ENCODE results near the gene DCTN5. TPM values are rescaled to one million over a fixed set of nuclear protein-coding genes. Genes with fewer than 3 reads are reported as not detected.

Gene DCTN5
- total RNA-seq, 4 donors from 2014 or later, result 22.9 to 34.4 (median 24.8) TPM

- intact Hi-C loops (cut with DNase I; ENCODE audit: low total_unique reads), result no loop called here
- no peak for TF ChIP-seq POLR2A (IDR thresholded peaks at IDR 0.05)
- TF ChIP-seq, protein P1, sequence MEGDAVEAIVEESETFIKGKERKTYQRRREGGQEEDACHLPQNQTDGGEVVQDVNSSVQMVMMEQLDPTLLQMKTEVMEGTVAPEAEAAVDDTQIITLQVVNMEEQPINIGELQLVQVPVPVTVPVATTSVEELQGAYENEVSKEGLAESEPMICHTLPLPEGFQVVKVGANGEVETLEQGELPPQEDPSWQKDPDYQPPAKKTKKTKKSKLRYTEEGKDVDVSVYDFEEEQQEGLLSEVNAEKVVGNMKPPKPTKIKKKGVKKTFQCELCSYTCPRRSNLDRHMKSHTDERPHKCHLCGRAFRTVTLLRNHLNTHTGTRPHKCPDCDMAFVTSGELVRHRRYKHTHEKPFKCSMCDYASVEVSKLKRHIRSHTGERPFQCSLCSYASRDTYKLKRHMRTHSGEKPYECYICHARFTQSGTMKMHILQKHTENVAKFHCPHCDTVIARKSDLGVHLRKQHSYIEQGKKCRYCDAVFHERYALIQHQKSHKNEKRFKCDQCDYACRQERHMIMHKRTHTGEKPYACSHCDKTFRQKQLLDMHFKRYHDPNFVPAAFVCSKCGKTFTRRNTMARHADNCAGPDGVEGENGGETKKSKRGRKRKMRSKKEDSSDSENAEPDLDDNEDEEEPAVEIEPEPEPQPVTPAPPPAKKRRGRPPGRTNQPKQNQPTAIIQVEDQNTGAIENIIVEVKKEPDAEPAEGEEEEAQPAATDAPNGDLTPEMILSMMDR (IDR thresholded peaks at IDR 0.05 in 4 of 5, conservative IDR thresholded peaks at IDR 0.05 in 1 of 5), result no peak
- H3K4me1 ChIP-seq, result peaks cover 0 to 2% of the 10 kb centered on the region in 2 donors
- ATAC-seq (no peak), DNase-seq (no peak)
- in situ Hi-C loops (cut with MboI; ENCODE audit: low sequenced_read_pairs in 4 of 4), result loop anchor here in 1 of 4 donors (25.0 kb wide), 1 partner anchor 403 kb away; no protein-coding TSS in a partner anchor
- H3K4me3 ChIP-seq, result no peak overlapping the region
- H3K36me3 ChIP-seq, result peaks cover 0 to 31% of the 10 kb centered on the region in 2 donors
- H3K27ac ChIP-seq, result no peak overlapping the region
- no peaks in the 10 kb centered on the region for H3K27me3 ChIP-seq
- H3K9me3 ChIP-seq, result no peaks in the 10 kb centered on the region
These were observed 6.7 kb upstream of the DCTN5 start for GRCh38 chr16:23634461-23635036.

- no peak overlapping the region for H3K27ac ChIP-seq
- H3K4me1 ChIP-seq, result peaks cover 11 to 13% of the 10 kb centered on the region in 2 donors
- no peaks in the 10 kb centered on the region for H3K9me3 ChIP-seq
- ATAC-seq (no peak), DNase-seq (no peak)
- peaks cover 0 to 23% of the 10 kb centered on the region in 2 donors for H3K36me3 ChIP-seq
- in situ Hi-C loops (cut with MboI; ENCODE audit: low sequenced_read_pairs in 4 of 4) (loop anchor here in 1 of 4 donors (25.0 kb wide), 1 partner anchor 401 kb away; no protein-coding TSS in a partner anchor), intact Hi-C loops (cut with DNase I; ENCODE audit: low total_unique reads) (no loop called here)
- H3K27me3 ChIP-seq, result no peaks in the 10 kb centered on the region
- no peak overlapping the region for H3K4me3 ChIP-seq
- TF ChIP-seq, protein P1 (IDR thresholded peaks at IDR 0.05 in 4 of 5, conservative IDR thresholded peaks at IDR 0.05 in 1 of 5), result no peak
- TF ChIP-seq POLR2A (IDR thresholded peaks at IDR 0.05), result no peak
These were observed 5.3 kb upstream of the DCTN5 start for GRCh38 chr16:23635958-23636357.

DNA sequence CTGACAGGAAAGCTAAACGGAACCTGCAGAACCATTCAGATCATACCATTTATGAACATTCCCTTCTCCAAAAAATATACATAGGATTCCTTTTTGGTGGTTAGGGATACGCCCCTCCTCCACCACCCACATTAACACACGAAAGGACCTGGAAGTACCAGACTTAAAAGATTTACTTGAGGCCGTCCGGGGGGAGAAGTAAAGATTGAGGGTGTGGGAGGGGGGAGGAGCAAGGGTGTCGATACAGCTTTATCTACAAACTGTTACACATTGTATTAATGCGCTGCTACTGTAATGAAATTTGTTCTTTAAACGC, 693 bp upstream of the DCTN5 start:
- Histone ChIP-seq H3K9me3 (no peaks in the 10 kb centered on the region), H3K27ac (peak overlapping the region; percentile 89 to 95 (median 92)), H3K4me3 (peak overlapping the region; percentile 89 to 100 (median 96)), H3K4me1 (peaks cover 20 to 23% of the 10 kb centered on the region in 2 donors), H3K27me3 (no peaks in the 10 kb centered on the region), H3K36me3 (peaks cover 0 to 36% of the 10 kb centered on the region in 2 donors)
- in situ Hi-C loops (cut with MboI; ENCODE audit: low sequenced_read_pairs in 4 of 4) (loop anchor here in 1 of 4 donors (25.0 kb wide), 1 partner anchor 397 kb away; no protein-coding TSS in a partner anchor), intact Hi-C loops (cut with DNase I; ENCODE audit: low total_unique reads) (no loop called here)
- no peak for DNase-seq
- TF ChIP-seq, protein P1 (IDR thresholded peaks at IDR 0.05 in 4 of 5, conservative IDR thresholded peaks at IDR 0.05 in 1 of 5), result no peak
- no peak for TF ChIP-seq POLR2A (IDR thresholded peaks at IDR 0.05)
- ATAC-seq, result no peak

- no peak for ATAC-seq
- in situ Hi-C loops (cut with MboI; ENCODE audit: low sequenced_read_pairs in 4 of 4), result loop anchor here in 1 of 4 donors (25.0 kb wide), 1 partner anchor 395 kb away; no protein-coding TSS in a partner anchor
- H3K27me3 ChIP-seq, result no peaks in the 10 kb centered on the region
- no peak for DNase-seq
- H3K36me3 ChIP-seq, result peaks cover 0 to 35% of the 10 kb centered on the region in 2 donors
- H3K9me3 ChIP-seq, result no peaks in the 10 kb centered on the region
- H3K27ac ChIP-seq, result peak overlapping the region in 3 of 4 donors; percentile 89 to 92 (median 92)
- no peak for TF ChIP-seq POLR2A (IDR thresholded peaks at IDR 0.05)
- TF ChIP-seq, protein P1 (IDR thresholded peaks at IDR 0.05 in 4 of 5, conservative IDR thresholded peaks at IDR 0.05 in 1 of 5), result no peak
- peak overlapping the region; percentile 89 to 100 (median 96) for H3K4me3 ChIP-seq
- peaks cover 20 to 23% of the 10 kb centered on the region in 2 donors for H3K4me1 ChIP-seq
- intact Hi-C loops (cut with DNase I; ENCODE audit: low total_unique reads), result no loop called here
These were observed 1.0 kb downstream of the DCTN5 start for GRCh38 chr16:23642246-23642774.

Data from gastrocnemius medialis (tissue), 4 donors.